Testis (tissue), 2 donors: Measurements from ENCODE around the gene KCNN3.

Experiments used
- CTCF ChIP-seq, 3 experiments: fragments of 450-650 bp in 2 of 3; fragments of 200-600 bp in 1 of 3; sonication (generic) in 1 of 3; IDR thresholded peaks; one replicate each; pipeline ENCODE4 v1.5.1; 2016 to 2019; ENCODE audit warnings: antibody characterized with exemption in 3 of 3, mild to moderate bottlenecking in 2 of 3, moderate library complexity in 1 of 3
- POLR2A ChIP-seq: fragments of 450-650 bp; IDR thresholded peaks from one replicate; pipeline ENCODE4 v1.6.1; 2017; ENCODE audit warnings: antibody characterized with exemption, mild to moderate bottlenecking, moderate library complexity

GRCh38 chr1:154851392-154852177 lies 18.5 kb downstream of the KCNN3 start:
- TF ChIP-seq POLR2A: no peak
- TF ChIP-seq CTCF (IDR thresholded peaks at IDR 0.05): no peak
